NCI-H345 (cell line): ENCODE results near the gene ACOT11.
"Not testable (repeated sequence)": the region's sequence is repeated elsewhere in the genome, so short reads cannot be mapped to it uniquely, and the experiment has no call there.

ENCODE experiments used
- DNase-seq: peaks from one replicate; lab custom pipeline; 2025; lab: John Stamatoyannopoulos, UW

The ACOT11 gene

GRCh38 chr1:54608566-54609230, 60.7 kb downstream of the ACOT11 start:
- DNase-seq, result no peak

- no peak for DNase-seq
Measured at GRCh38 chr1:54609301-54609921, 61.4 kb downstream of the ACOT11 start.

GRCh38 chr1:54610048-54610447, 62.0 kb downstream of the ACOT11 start:
- DNase-seq, result no peak

- no peak for DNase-seq
Measured at GRCh38 chr1:54610601-54611580, 62.9 kb downstream of the ACOT11 start.

GRCh38 chr1:54611621-54612020, 63.6 kb downstream of the ACOT11 start:
- no peak for DNase-seq

- no peak for DNase-seq
Measured at GRCh38 chr1:54614024-54614423, 66.0 kb downstream of the ACOT11 start.

- DNase-seq, result no peak
Measured at GRCh38 chr1:54614563-54614962, 66.5 kb downstream of the ACOT11 start.

- no peak for DNase-seq
Measured at GRCh38 chr1:54615531-54616279, 67.7 kb downstream of the ACOT11 start.

- no peak for DNase-seq
Measured at GRCh38 chr1:54619749-54620148, 71.7 kb downstream of the ACOT11 start.

GRCh38 chr1:54623216-54624007, 75.4 kb downstream of the ACOT11 start, which contains the start of gene FAM151A:
FAM151A (minus strand) TSS chr1:54623525; CDS start chr1:54623395, 130 bp downstream.
- DNase-seq, result no peak

GRCh38 chr1:54624466-54625464, 76.7 kb downstream of the ACOT11 start:
- DNase-seq, result no peak

- no peak for DNase-seq
Measured at GRCh38 chr1:54627196-54627595, 79.2 kb downstream of the ACOT11 start.

GRCh38 chr1:54635804-54636203, 87.8 kb downstream of the ACOT11 start:
- DNase-seq, result not testable (repeated sequence)

- DNase-seq, result not testable (repeated sequence)
Measured at GRCh38 chr1:54636461-54637446, 88.7 kb downstream of the ACOT11 start.

- DNase-seq, result no peak
Measured at GRCh38 chr1:54640361-54640760, 92.3 kb downstream of the ACOT11 start.

- no peak for DNase-seq
Measured at GRCh38 chr1:54640863-54641836, 93.1 kb downstream of the ACOT11 start, which contains the start of gene MROH7. MROH7 (plus strand) TSS chr1:54641786; CDS start chr1:54652927, 11,141 bp downstream.

GRCh38 chr1:54643736-54644135, 95.7 kb downstream of the ACOT11 start:
- DNase-seq, result no peak
